Loucy (cell line): ENCODE data around the gene CD9.
A peak's percentile ranks its signal among the peaks of the same experiment; 100 is the strongest.

Experiments
- H2AFZ ChIP-seq: fragments of 200-600 bp; sonication (generic); 2 replicates; pipeline ENCODE4 v1.6.0; 2016; ENCODE audit warnings: antibody characterized with exemption, mild to moderate bottlenecking, low read length, moderate library complexity
- H3F3A ChIP-seq: fragments of 200-600 bp; 2 replicates; pipeline ENCODE4 v1.6.0; 2016; ENCODE audit warnings: antibody characterized with exemption, low read depth, mild to moderate bottlenecking
- H3K27me3 ChIP-seq: fragments of 200-600 bp; sonication (generic); 2 replicates; pipeline ENCODE4 v1.6.1; 2014; ENCODE audit warnings: low read length, mild to moderate bottlenecking; ENCODE audit not compliant: insufficient read depth, poor library complexity, severe bottlenecking
- H3K36me3 ChIP-seq: fragments of 200-600 bp; sonication (generic); 2 replicates; pipeline ENCODE4 v1.6.1; 2016; ENCODE audit warnings: low read length; ENCODE audit not compliant: insufficient read depth
- H3K4me1 ChIP-seq: fragments of 200-600 bp; sonication (generic); 2 replicates; pipeline ENCODE4 v1.5.1; 2014; ENCODE audit warnings: low read length, mild to moderate bottlenecking; ENCODE audit not compliant: insufficient read depth, poor library complexity, severe bottlenecking
- H3K4me2 ChIP-seq: fragments of 200-600 bp; sonication (generic); 2 replicates; pipeline ENCODE4 v1.6.0; 2014; ENCODE audit warnings: antibody characterized with exemption, low read length, low read depth, mild to moderate bottlenecking; ENCODE audit not compliant: poor library complexity, severe bottlenecking
- H3K4me3 ChIP-seq: fragments of 200-600 bp; sonication (generic); 2 replicates; pipeline ENCODE4 v1.5.1; 2014; ENCODE audit warnings: low read length, mild to moderate bottlenecking, mixed read lengths; ENCODE audit not compliant: poor library complexity, severe bottlenecking
- H3K79me2 ChIP-seq: fragments of 200-600 bp; sonication (generic); 2 replicates; pipeline ENCODE4 v1.6.1; 2014; ENCODE audit warnings: low read length; ENCODE audit not compliant: insufficient read depth
- H3K9ac ChIP-seq: fragments of 200-600 bp; sonication (generic); 2 replicates; pipeline ENCODE4 v1.6.0; 2014; ENCODE audit warnings: mild to moderate bottlenecking, low read depth, low read length, moderate library complexity; ENCODE audit not compliant: poor library complexity, severe bottlenecking
- H3K9me2 ChIP-seq: fragments of 200-600 bp; sonication (generic); replicated peaks from 2 replicates; pipeline ENCODE4 v1.6.1; 2016; ENCODE audit warnings: low read depth, low read length, mixed read lengths
- H3K9me3 ChIP-seq: fragments of 200-600 bp; sonication (generic); 2 replicates; pipeline ENCODE4 v1.6.1; 2014; ENCODE audit warnings: mild to moderate bottlenecking, antibody characterized with exemption, low read length, low read depth; ENCODE audit not compliant: insufficient read depth
- H4K20me1 ChIP-seq: fragments of 200-600 bp; sonication (generic); 2 replicates; pipeline ENCODE4 v1.6.0; 2014; ENCODE audit warnings: antibody characterized with exemption, low read length, mild to moderate bottlenecking; ENCODE audit not compliant: insufficient read depth, poor library complexity, severe bottlenecking
- EZH2phosphoT487 ChIP-seq: fragments of 200-600 bp; IDR thresholded peaks from 2 replicates; pipeline ENCODE4 v1.6.1; 2018; ENCODE audit warnings: antibody characterized with exemption, mild to moderate bottlenecking, moderate library complexity, borderline replicate concordance
- TF ChIP-seq, protein P1 (sequence below): fragments of 200-600 bp; sonication (generic); conservative IDR thresholded peaks from 2 replicates; pipeline ENCODE4 v1.5.1; 2014; ENCODE audit warnings: mild to moderate bottlenecking, antibody characterized with exemption, low read length

CD9 gene

DNA sequence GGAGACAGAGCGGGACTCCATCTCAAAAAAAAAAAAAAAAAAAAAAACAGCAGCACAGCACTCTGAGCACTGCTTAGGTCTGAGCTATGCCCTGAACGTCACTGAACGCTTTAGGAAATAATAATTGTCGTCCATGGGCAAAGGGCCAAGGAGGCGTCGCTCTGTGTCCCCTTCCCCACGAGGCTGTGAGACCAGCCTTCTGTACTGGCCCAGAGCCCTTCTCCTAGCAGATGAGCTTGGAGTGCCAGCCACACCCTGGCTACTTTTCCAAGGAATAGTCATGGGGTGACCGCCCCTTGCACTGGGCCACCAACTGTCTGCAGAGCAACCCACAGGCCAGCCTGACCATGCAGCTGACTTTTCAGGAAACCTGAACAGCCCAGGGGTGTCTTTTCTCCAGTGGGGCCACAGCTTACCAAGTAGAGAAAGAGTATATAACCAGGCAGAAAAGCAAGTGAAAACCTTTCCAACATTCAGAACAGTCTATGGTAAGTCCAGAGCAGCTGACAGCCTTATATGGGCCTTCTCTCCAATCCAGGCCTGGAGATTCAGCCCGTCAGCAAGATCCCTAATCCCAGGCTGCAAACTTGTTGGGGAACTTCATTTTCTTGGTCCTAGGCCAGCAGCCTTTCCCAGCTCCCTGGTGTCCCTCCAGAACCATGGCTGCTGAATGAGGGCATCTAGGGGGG is 28.5 kb downstream of the CD9 start:
- Histone ChIP-seq H3K27me3 (no peaks in the 10 kb centered on the region), H3K9me2 (no peaks in the 10 kb centered on the region), H3F3A (no peaks in the 10 kb centered on the region), H3K36me3 (no peaks in the 10 kb centered on the region), H3K4me1 (peaks cover 35% of the 10 kb centered on the region), H3K4me3 (no peak overlapping the region), H3K9me3 (no peaks in the 10 kb centered on the region), H3K4me2 (no peak overlapping the region), H3K79me2 (no peaks in the 10 kb centered on the region), H2AFZ (no peak overlapping the region), H3K9ac (no peak overlapping the region), H4K20me1 (no peaks in the 10 kb centered on the region)
- no peak for TF ChIP-seq EZH2phosphoT487
- TF ChIP-seq, protein P1, sequence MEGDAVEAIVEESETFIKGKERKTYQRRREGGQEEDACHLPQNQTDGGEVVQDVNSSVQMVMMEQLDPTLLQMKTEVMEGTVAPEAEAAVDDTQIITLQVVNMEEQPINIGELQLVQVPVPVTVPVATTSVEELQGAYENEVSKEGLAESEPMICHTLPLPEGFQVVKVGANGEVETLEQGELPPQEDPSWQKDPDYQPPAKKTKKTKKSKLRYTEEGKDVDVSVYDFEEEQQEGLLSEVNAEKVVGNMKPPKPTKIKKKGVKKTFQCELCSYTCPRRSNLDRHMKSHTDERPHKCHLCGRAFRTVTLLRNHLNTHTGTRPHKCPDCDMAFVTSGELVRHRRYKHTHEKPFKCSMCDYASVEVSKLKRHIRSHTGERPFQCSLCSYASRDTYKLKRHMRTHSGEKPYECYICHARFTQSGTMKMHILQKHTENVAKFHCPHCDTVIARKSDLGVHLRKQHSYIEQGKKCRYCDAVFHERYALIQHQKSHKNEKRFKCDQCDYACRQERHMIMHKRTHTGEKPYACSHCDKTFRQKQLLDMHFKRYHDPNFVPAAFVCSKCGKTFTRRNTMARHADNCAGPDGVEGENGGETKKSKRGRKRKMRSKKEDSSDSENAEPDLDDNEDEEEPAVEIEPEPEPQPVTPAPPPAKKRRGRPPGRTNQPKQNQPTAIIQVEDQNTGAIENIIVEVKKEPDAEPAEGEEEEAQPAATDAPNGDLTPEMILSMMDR: no peak

DNA sequence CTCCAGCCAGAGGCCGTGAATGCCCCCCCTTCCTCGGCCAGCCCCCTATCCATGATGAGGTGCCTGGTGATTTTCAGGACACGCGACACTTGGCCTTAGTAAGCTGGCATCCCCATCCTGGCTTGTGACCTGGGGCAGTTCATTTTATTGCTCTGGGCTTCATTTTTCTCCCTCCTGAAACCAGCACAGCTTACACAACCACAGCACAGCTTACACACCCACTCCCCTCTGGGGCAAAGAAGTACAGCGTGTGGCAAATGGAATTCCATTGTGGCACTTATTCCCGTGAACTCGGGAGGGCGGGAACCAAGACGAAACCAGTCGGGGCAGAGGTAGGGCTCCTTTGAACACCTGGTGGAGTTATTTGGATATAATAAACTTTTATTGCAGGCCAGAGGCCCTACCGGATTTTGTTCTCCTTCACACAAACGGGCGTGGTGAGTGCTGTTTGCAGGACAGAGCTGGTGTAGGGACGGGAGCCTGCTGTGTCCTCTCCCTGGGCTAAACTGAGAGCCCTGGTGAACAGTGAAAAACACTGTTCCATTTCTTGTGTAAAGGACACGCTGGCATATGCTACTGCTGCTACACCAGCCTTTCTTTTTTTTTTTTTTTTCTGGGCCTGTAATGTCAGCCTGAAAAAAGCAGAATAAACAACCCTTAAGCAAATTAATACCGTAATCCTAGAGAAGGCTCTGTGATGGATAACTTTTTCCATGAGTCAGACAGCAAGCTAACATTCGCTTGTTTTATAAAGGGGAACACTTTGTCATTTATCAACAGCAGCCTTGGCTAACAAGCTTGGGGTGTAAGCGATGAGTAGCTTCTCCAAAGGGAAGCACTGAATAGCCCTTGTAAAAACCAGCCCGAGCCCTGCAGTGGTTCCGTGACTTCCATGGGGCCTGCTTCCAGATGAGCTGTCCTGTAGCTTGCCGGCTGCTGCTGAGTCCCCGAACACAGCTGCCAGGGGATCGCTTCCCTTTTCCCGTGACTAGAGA is 29.3 kb downstream of the CD9 start:
- Histone ChIP-seq H4K20me1 (no peaks in the 10 kb centered on the region), H3K4me2 (peak overlapping the region; percentile 51), H3K4me1 (peaks cover 39% of the 10 kb centered on the region), H3K9me3 (no peaks in the 10 kb centered on the region), H2AFZ (no peak overlapping the region), H3K9ac (peak overlapping the region; percentile 57), H3F3A (no peaks in the 10 kb centered on the region), H3K36me3 (no peaks in the 10 kb centered on the region), H3K9me2 (no peaks in the 10 kb centered on the region), H3K4me3 (no peak overlapping the region), H3K79me2 (no peaks in the 10 kb centered on the region), H3K27me3 (no peaks in the 10 kb centered on the region)
- TF ChIP-seq, protein P1: no peak
- TF ChIP-seq EZH2phosphoT487: no peak

DNA sequence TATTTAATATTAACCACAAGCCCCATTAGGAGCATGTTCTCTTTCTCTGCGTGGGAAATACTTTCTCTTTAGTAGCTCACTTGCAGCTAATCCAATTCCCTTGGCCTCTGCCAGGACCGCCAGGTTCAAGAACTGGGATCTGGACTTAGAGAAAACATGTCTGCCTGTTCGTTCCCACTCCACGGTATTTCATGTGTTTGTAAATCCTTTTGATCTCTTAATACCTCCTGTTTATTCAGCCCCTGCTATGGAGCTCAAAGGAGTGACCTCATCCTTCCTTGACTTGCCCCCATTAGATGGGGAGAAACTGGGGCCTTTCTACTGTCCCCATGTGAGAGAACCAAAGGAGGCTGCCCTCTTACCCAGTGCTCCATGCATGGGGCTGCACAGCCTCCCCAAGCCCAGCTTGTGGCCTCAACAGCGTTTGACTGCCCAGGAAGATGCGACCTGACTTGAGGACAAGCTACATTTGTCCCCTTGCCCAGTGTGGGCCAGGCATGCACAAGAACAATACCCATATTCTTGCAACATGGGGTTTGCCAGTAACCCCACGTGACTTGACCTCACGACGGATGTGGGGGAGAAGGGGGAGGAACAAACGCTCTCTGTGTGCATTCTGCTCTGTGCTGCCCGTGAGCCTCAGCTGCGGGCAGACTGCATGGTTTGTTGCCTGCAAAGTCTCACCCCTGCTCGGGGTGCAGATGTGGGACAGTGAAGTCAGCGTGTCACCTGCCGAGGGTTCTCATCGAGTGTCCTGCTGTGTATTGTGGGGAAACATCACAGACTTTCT is 30.3 kb downstream of the CD9 start:
- H3K36me3 ChIP-seq: no peaks in the 10 kb centered on the region
- peak overlapping the region; percentile 0; the same call in 1 of the 2 replicates for H2AFZ ChIP-seq
- peak overlapping the region; percentile 51 for H3K4me2 ChIP-seq

More for the DNA sequence above, 30.3 kb downstream of the CD9 start:
- Histone ChIP-seq H3K9me2 (no peaks in the 10 kb centered on the region), H3K4me3 (peak overlapping the region; percentile 23), H3K79me2 (no peaks in the 10 kb centered on the region), H3K27me3 (no peaks in the 10 kb centered on the region), H3K4me1 (peaks cover 39% of the 10 kb centered on the region), H3F3A (no peaks in the 10 kb centered on the region), H3K9ac (peak overlapping the region; percentile 57), H4K20me1 (no peaks in the 10 kb centered on the region), H3K9me3 (no peaks in the 10 kb centered on the region)
- TF ChIP-seq, protein P1: no peak
- no peak for TF ChIP-seq EZH2phosphoT487
